HEK293 (cell line): ENCODE measurements around the gene IFNLR1.

Source experiments
- CTCF ChIA-PET: fragments of 350-600 bp; formaldehyde crosslinking; extraction: SDS; loops from one replicate; lab custom pipeline; 2021; ENCODE audit warnings: antibody characterized with exemption; lab: Yijun Ruan, JAX
- POLR2A ChIA-PET: fragments of 300-600 bp; formaldehyde crosslinking; extraction: SDS; loops from one replicate; lab custom pipeline; 2020; ENCODE audit warnings: antibody characterized with exemption, inconsistent platforms; lab: Yijun Ruan, JAX
- H3K27ac ChIP-seq: fragments of 200-500 bp; sonication (Bioruptor generic); 2 replicates; pipeline ENCODE4 v1.5.1; 2014; ENCODE audit warnings: low read depth, low read length, control low read depth, inconsistent platforms; ENCODE audit errors: extremely low read depth
- H3K36me3 ChIP-seq, 2 experiments: fragments of 200-500 bp in 1 of 2; sonication (Bioruptor generic) in 1 of 2; 1 replicate in 1 of 2; 2 replicates in 1 of 2; pipeline ENCODE4 v1.5.1; 2014 to 2017; ENCODE audit warnings: inconsistent platforms in 2 of 2, low read length in 2 of 2; ENCODE audit not compliant: control insufficient read depth in 2 of 2, insufficient read depth in 1 of 2
- H3K4me1 ChIP-seq: fragments of 200-500 bp; sonication (Bioruptor generic); 2 replicates; pipeline ENCODE4 v1.5.1; 2014; ENCODE audit warnings: mild to moderate bottlenecking, low read length, inconsistent platforms; ENCODE audit not compliant: control insufficient read depth, insufficient read depth
- H3K4me3 ChIP-seq: 2 replicates; pipeline ENCODE4 v1.5.1; 2011; ENCODE audit warnings: low read depth, mild to moderate bottlenecking, control low read depth, low read length, moderate library complexity
- H3K9me3 ChIP-seq: fragments of 200-500 bp; sonication (Bioruptor generic); 2 replicates; pipeline ENCODE4 v1.5.1; 2014; ENCODE audit warnings: low read depth, low read length, inconsistent platforms; ENCODE audit not compliant: control insufficient read depth, insufficient read depth
- GFI1B ChIP-seq: fragments of 450-650 bp; formaldehyde crosslinking; IDR thresholded peaks from 2 replicates; pipeline ENCODE4 v1.5.1; 2016; ENCODE audit warnings: missing biosample characterization, missing genetic modification characterization
- GLIS1 ChIP-seq: fragments of 450-650 bp; formaldehyde crosslinking; IDR thresholded peaks from 2 replicates; pipeline ENCODE4 v1.5.1; 2016; ENCODE audit warnings: missing biosample characterization, missing genetic modification characterization
- HOXA7 ChIP-seq: sonication (generic); formaldehyde crosslinking; IDR thresholded peaks from 2 replicates; pipeline ENCODE4 v1.8.1; 2022; ENCODE audit warnings: missing genetic modification reagents, borderline replicate concordance
- PRDM1 ChIP-seq: fragments of 450-650 bp; formaldehyde crosslinking; IDR thresholded peaks from 2 replicates; pipeline ENCODE4; 2016; ENCODE audit warnings: missing biosample characterization, missing genetic modification characterization
- SCRT1 ChIP-seq: fragments of 450-650 bp; formaldehyde crosslinking; IDR thresholded peaks from 2 replicates; pipeline ENCODE4 v1.5.1; 2016; ENCODE audit warnings: missing biosample characterization, missing genetic modification characterization, borderline replicate concordance
- TCF7L2 ChIP-seq: IDR thresholded peaks from 2 replicates; pipeline ENCODE4 v1.6.1; 2011; ENCODE audit warnings: low read depth, mild to moderate bottlenecking, inconsistent platforms, low read length, moderate library complexity, borderline replicate concordance
- ZBTB21 ChIP-seq: fragments of 450-650 bp; formaldehyde crosslinking; IDR thresholded peaks from 2 replicates; pipeline ENCODE4 v1.5.1; 2017; ENCODE audit warnings: missing biosample characterization, missing genetic modification characterization
- ZNF146 ChIP-seq: fragments of 450-650 bp; formaldehyde crosslinking; IDR thresholded peaks from 2 replicates; pipeline ENCODE4 v1.5.1; 2016; ENCODE audit warnings: missing biosample characterization, missing genetic modification characterization
- ZNF202 ChIP-seq: fragments of 450-650 bp; formaldehyde crosslinking; IDR thresholded peaks from 2 replicates; pipeline ENCODE4 v1.5.1; 2016; ENCODE audit warnings: missing biosample characterization, missing genetic modification characterization, borderline replicate concordance
- ZNF24 ChIP-seq: fragments of 450-650 bp; formaldehyde crosslinking; IDR thresholded peaks from 2 replicates; pipeline ENCODE4 v1.5.1; 2016; ENCODE audit warnings: missing biosample characterization, missing genetic modification characterization
- ZNF302 ChIP-seq: fragments of 450-650 bp; formaldehyde crosslinking; IDR thresholded peaks from 2 replicates; pipeline ENCODE4 v1.5.1; 2016; ENCODE audit warnings: missing biosample characterization, missing genetic modification characterization, low read depth
- ZNF366 ChIP-seq: fragments of 450-650 bp; formaldehyde crosslinking; conservative IDR thresholded peaks from 2 replicates; pipeline ENCODE4 v1.5.1; 2016; ENCODE audit warnings: missing biosample characterization, missing genetic modification characterization
- ZNF37A ChIP-seq: fragments of 450-650 bp; IDR thresholded peaks from 2 replicates; pipeline ENCODE4 v1.5.1; 2018; ENCODE audit warnings: missing biosample characterization, missing genetic modification characterization
- ZNF404 ChIP-seq: fragments of 450-650 bp; formaldehyde crosslinking; IDR thresholded peaks from 2 replicates; pipeline ENCODE4 v1.5.1; 2017; ENCODE audit warnings: missing biosample characterization, missing genetic modification characterization
- ZNF433 ChIP-seq: fragments of 450-650 bp; formaldehyde crosslinking; IDR thresholded peaks from 2 replicates; pipeline ENCODE4 v1.5.1; 2016; ENCODE audit warnings: missing biosample characterization, missing genetic modification characterization, low read depth
- ZNF510 ChIP-seq: fragments of 450-650 bp; formaldehyde crosslinking; IDR thresholded peaks from 2 replicates; pipeline ENCODE4 v1.5.1; 2018; ENCODE audit warnings: mild to moderate bottlenecking, missing genetic modification characterization, missing biosample characterization; ENCODE audit not compliant: insufficient replicate concordance
- ZNF530 ChIP-seq: fragments of 450-650 bp; formaldehyde crosslinking; IDR thresholded peaks from 2 replicates; pipeline ENCODE4 v1.5.1; 2016; ENCODE audit warnings: low read depth, missing biosample characterization, missing genetic modification characterization
- ZNF544 ChIP-seq: fragments of 450-650 bp; formaldehyde crosslinking; IDR thresholded peaks from 2 replicates; pipeline ENCODE4 v1.5.0; 2017; ENCODE audit warnings: missing biosample characterization, missing genetic modification characterization
- ZNF555 ChIP-seq: fragments of 450-650 bp; formaldehyde crosslinking; conservative IDR thresholded peaks from 2 replicates; pipeline ENCODE4 v1.5.1; 2017; ENCODE audit warnings: missing biosample characterization, mild to moderate bottlenecking, missing genetic modification characterization, inconsistent platforms
- ZNF610 ChIP-seq: fragments of 450-650 bp; formaldehyde crosslinking; IDR thresholded peaks from 2 replicates; pipeline ENCODE4 v1.5.1; 2016; ENCODE audit warnings: missing biosample characterization, missing genetic modification characterization, borderline replicate concordance
- ZNF670 ChIP-seq: fragments of 450-650 bp; formaldehyde crosslinking; IDR thresholded peaks from 2 replicates; pipeline ENCODE4 v1.5.1; 2016; ENCODE audit warnings: missing biosample characterization, missing genetic modification characterization, low read depth
- ZNF677 ChIP-seq: fragments of 450-650 bp; IDR thresholded peaks from 2 replicates; pipeline ENCODE4 v1.5.0; 2018; ENCODE audit warnings: missing biosample characterization, mild to moderate bottlenecking, missing genetic modification characterization, moderate library complexity
- ZSCAN30 ChIP-seq: fragments of 450-650 bp; IDR thresholded peaks from 2 replicates; pipeline ENCODE4 v1.5.1; 2018; ENCODE audit warnings: missing biosample characterization, mild to moderate bottlenecking, missing genetic modification characterization, moderate library complexity
- TF ChIP-seq, protein P1 (sequence below): fragments of 450-650 bp; formaldehyde crosslinking; IDR thresholded peaks from 2 replicates; pipeline ENCODE4 v1.5.1; 2016; ENCODE audit warnings: missing biosample characterization, missing genetic modification characterization

The IFNLR1 gene

DNA sequence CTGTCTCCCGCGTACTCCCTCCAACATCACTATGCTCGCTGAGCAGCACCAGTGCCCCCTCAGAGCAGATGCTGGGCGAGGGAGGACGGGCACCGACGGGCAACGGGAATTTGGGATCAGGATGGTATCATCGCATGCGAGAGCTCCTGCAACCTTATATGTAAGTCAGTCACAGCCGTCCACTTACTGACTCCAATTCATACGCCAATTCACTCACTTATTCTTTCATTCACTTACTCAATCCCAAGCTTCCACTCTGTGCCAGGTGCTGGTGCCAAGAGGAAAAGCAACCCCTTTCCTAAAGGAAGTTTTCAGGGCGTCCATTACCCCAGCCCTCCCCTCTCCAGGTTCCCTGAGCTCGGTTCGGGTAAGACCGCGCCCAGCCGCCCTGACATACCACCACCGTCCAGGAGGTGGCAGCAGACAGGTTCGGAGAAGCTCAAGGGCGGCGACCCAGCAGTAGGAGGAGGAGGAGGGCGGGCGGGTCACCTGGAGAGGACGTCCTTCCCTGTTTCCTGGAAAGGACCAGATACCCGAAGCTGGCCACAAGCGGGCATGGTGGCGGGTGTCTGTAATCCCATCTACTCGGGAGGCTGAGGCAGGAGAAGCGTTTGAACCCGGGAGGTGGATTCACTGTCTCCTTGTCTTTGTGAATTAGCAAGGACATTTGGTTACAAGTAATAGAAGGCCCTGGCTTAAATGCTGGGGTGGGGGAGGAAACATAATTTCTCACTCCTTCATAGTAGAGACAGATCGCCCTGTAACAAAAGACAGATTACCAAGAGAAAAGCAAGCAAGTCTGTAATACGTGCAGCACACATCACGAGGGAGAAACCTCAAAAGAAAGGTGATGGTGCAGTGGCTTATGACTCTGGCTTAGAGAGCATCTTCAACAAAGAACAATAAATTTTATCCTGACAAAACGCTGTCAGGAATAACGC, 36.6 kb downstream of the IFNLR1 start (continued):
- TF ChIP-seq ZNF510 (no peak), ZSCAN30 (tag by site-specific recombination) (no peak)

DNA sequence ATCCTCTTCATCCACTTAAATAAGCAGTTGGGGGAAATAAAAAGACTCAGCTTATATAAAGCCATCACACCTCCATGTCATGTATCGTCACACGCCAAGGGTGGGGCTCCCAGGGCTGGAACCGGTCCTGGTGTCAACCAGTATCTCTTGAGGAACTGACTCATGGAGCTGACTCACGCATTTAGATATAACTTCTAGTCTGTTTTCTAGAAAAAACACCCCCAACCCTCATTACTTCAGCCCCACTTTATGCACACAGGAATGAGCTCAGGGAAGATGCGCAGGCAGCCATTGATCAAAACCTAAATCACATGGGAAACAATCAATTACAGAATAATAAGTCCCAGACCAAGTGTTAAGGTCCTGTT, 37.2 kb downstream of the IFNLR1 start:
- Histone ChIP-seq H3K4me1 (no peaks in the 10 kb centered on the region), H3K9me3 (no peaks in the 10 kb centered on the region), H3K36me3 (peaks cover 0 to under 1% of the 10 kb centered on the region in 2 experiments; a peak in 1 of 3 replicates), H3K4me3 (no peak overlapping the region), H3K27ac (no peak overlapping the region)
- ChIA-PET CTCF (interaction anchor here (0.5 to 5.5 kb wide), 47 partner anchors 9 to 1806 kb away, joined by 3 to 80 read pairs (median 4); partner anchors contain the start of gene IFNLR1), POLR2A (interaction anchor here (0.6 to 1.1 kb wide), 7 partner anchors 15 to 892 kb away, joined by 3 to 4 read pairs (median 3); partner anchors contain the start of gene PNRC2)
- TF ChIP-seq ZNF555 = no peak
- TF ChIP-seq ZNF610 (tag by site-specific recombination) = no peak
- TF ChIP-seq ZNF146 (tag by site-specific recombination) = no peak
- no peak for TF ChIP-seq ZNF433
- TF ChIP-seq ZNF544 (tag by site-specific recombination) = no peak
- TF ChIP-seq ZNF677 (tag by site-specific recombination) = no peak
- TF ChIP-seq ZBTB21 (tag by site-specific recombination) = no peak
- no peak for TF ChIP-seq PRDM1 (tag by site-specific recombination)
- no peak for TF ChIP-seq ZNF302 (tag by site-specific recombination)

DNA sequence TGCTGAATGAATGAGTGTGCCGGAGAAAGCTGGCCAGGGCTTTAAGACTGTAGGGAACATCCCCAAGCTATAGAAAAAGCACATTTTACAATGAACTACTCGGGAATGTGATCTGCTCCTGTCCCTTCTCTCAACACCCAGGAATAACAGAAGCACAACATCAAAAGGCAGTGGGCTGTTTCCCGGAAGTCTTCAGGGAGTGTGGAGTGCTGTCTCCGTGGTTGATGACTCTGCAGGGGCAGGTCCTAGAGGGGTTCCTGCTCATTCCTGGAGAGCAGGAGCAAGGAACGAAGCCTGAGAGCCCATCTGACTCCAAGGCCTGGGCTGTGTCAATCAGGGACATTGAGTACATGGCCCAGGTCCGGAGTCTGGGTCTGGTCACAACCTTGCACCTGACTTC, 39.3 kb downstream of the IFNLR1 start:
- Histone ChIP-seq H3K4me1 (no peaks in the 10 kb centered on the region), H3K9me3 (no peaks in the 10 kb centered on the region), H3K27ac (no peak overlapping the region), H3K4me3 (no peak overlapping the region), H3K36me3 (no peaks in the 10 kb centered on the region)
- POLR2A ChIA-PET = interaction anchor here (0.6 kb wide), 1 partner anchor 20 kb away, joined by 4 read pairs; no protein-coding TSS in a partner anchor
- CTCF ChIA-PET = interaction anchor here (0.5 to 5.5 kb wide), 8 partner anchors 9 to 263 kb away, joined by 3 to 80 read pairs (median 4); no protein-coding TSS in a partner anchor
- TF ChIP-seq ZNF404 (tag by site-specific recombination) (no peak), ZNF530 (tag by site-specific recombination) (no peak), ZNF202 (no peak), TCF7L2 (no peak), ZNF24 (tag by site-specific recombination) (no peak), ZNF37A (tag by site-specific recombination) (no peak), SCRT1 (tag by site-specific recombination) (no peak), GLIS1 (tag by site-specific recombination) (no peak), ZNF670 (tag by site-specific recombination) (no peak), GFI1B (tag by site-specific recombination) (no peak), ZNF366 (tag by site-specific recombination) (no peak), PRDM1 (tag by site-specific recombination) (no peak), HOXA7 (CRISPR knock-in tag) (no peak)
- TF ChIP-seq, protein P1, sequence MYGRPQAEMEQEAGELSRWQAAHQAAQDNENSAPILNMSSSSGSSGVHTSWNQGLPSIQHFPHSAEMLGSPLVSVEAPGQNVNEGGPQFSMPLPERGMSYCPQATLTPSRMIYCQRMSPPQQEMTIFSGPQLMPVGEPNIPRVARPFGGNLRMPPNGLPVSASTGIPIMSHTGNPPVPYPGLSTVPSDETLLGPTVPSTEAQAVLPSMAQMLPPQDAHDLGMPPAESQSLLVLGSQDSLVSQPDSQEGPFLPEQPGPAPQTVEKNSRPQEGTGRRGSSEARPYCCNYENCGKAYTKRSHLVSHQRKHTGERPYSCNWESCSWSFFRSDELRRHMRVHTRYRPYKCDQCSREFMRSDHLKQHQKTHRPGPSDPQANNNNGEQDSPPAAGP (tag by site-specific recombination) = no peak
